SU-DHL-6 (cell line): ENCODE results near the gene KLHL15.

Experiments
- H2AFZ ChIP-seq: fragments of 200-600 bp; sonication (generic); 2 replicates; pipeline ENCODE4 v1.6.1; 2014; ENCODE audit warnings: low read depth, mild to moderate bottlenecking, moderate library complexity, mixed read lengths, antibody characterized with exemption, low read length; ENCODE audit not compliant: severe bottlenecking
- H3F3A ChIP-seq: fragments of 200-600 bp; shearing (Covaris generic); 2 replicates; pipeline ENCODE4 v1.6.0; 2016; ENCODE audit warnings: antibody characterized with exemption, mild to moderate bottlenecking; ENCODE audit not compliant: insufficient read depth
- H3K27ac ChIP-seq: fragments of 200-600 bp; sonication (generic); 2 replicates; pipeline ENCODE4 v1.5.1; 2016; ENCODE audit warnings: low read depth, mild to moderate bottlenecking, low read length, moderate library complexity, mixed read lengths
- H3K27me3 ChIP-seq: fragments of 200-600 bp; sonication (generic), shearing (Covaris generic); 2 replicates; pipeline ENCODE4 v1.6.0; 2014; ENCODE audit warnings: mild to moderate bottlenecking, low read length
- H3K36me3 ChIP-seq: fragments of 200-600 bp; sonication (generic); 2 replicates; pipeline ENCODE4 v1.6.1; 2014; ENCODE audit warnings: mild to moderate bottlenecking, low read length, mixed read lengths
- H3K4me2 ChIP-seq: fragments of 300-600, 200-600 bp; shearing (Covaris generic), sonication (generic); 2 replicates; pipeline ENCODE4 v1.6.0; 2014; ENCODE audit warnings: low read length, low read depth, mild to moderate bottlenecking; ENCODE audit not compliant: poor library complexity, severe bottlenecking
- H3K4me3 ChIP-seq: fragments of 200-600 bp; sonication (generic); 2 replicates; pipeline ENCODE4 v1.5.1; 2014; ENCODE audit warnings: antibody characterized with exemption, low read length, mild to moderate bottlenecking, mixed read lengths; ENCODE audit not compliant: insufficient read depth, poor library complexity, severe bottlenecking
- H3K79me2 ChIP-seq: fragments of 200-600 bp; sonication (generic); 2 replicates; pipeline ENCODE4 v1.6.1; 2014; ENCODE audit warnings: mild to moderate bottlenecking, low read length, moderate library complexity; ENCODE audit not compliant: insufficient read depth
- H3K9ac ChIP-seq: fragments of 200-600 bp; sonication (generic); 2 replicates; pipeline ENCODE4 v1.7.0; 2014; ENCODE audit warnings: mild to moderate bottlenecking, low read length
- H3K9me2 ChIP-seq: fragments of 200-600 bp; sonication (generic); replicated peaks from 2 replicates; pipeline ENCODE4 v1.6.1; 2014; ENCODE audit warnings: low read length; ENCODE audit not compliant: insufficient read depth
- H3K9me3 ChIP-seq: fragments of 200-600 bp; sonication (generic); 2 replicates; pipeline ENCODE4 v1.6.1; 2014; ENCODE audit warnings: low read length, mixed read lengths; ENCODE audit not compliant: insufficient read depth
- H4K20me1 ChIP-seq: fragments of 200-600 bp; sonication (generic); 2 replicates; pipeline ENCODE4 v1.6.1; 2014; ENCODE audit warnings: low read depth, mild to moderate bottlenecking, antibody characterized with exemption, low read length, moderate library complexity, mixed read lengths
- CTCF ChIP-seq: fragments of 200-600 bp; sonication (generic); IDR thresholded peaks from one replicate; pipeline ENCODE4 v1.5.1; 2017; ENCODE audit warnings: antibody characterized with exemption, mild to moderate bottlenecking, low read length, moderate library complexity; ENCODE audit not compliant: insufficient read depth, poor library complexity, severe bottlenecking
- EZH2phosphoT487 ChIP-seq: fragments of 200-600 bp; sonication (generic), shearing (Covaris generic); conservative IDR thresholded peaks from 2 replicates; pipeline ENCODE4 v1.6.1; 2018; ENCODE audit warnings: mild to moderate bottlenecking, antibody characterized with exemption, low read length, moderate library complexity, mixed read lengths

Gene KLHL15

GRCh38 chrX:23990455-23990854 is 36.5 kb downstream of the KLHL15 start:
- TF ChIP-seq EZH2phosphoT487, result no peak
- no peak for TF ChIP-seq CTCF
- Histone ChIP-seq H3K27me3 (no peaks in the 10 kb centered on the region), H3K79me2 (peaks cover 23% of the 10 kb centered on the region), H3K36me3 (peaks cover 6% of the 10 kb centered on the region; the same call in 1 of the 2 replicates), H3K4me2 (no peak overlapping the region), H2AFZ (no peak overlapping the region), H3F3A (no peaks in the 10 kb centered on the region), H3K9me2 (no peaks in the 10 kb centered on the region), H4K20me1 (no peaks in the 10 kb centered on the region), H3K27ac (no peak overlapping the region), H3K9me3 (no peaks in the 10 kb centered on the region), H3K4me3 (no peak overlapping the region), H3K9ac (no peak overlapping the region)

GRCh38 chrX:23989689-23990088 is 37.3 kb downstream of the KLHL15 start:
- H3K36me3 ChIP-seq, result peaks cover 6% of the 10 kb centered on the region; the same call in 1 of the 2 replicates
- peaks cover 26% of the 10 kb centered on the region for H3K79me2 ChIP-seq
- TF ChIP-seq CTCF (no peak), EZH2phosphoT487 (no peak)
- no peaks in the 10 kb centered on the region for H3K9me2 ChIP-seq
- H3F3A ChIP-seq, result no peaks in the 10 kb centered on the region
- H3K9ac ChIP-seq, result no peak overlapping the region
- no peaks in the 10 kb centered on the region for H3K9me3 ChIP-seq
- no peaks in the 10 kb centered on the region for H4K20me1 ChIP-seq
- no peak overlapping the region for H3K4me3 ChIP-seq
- no peak overlapping the region for H3K27ac ChIP-seq
- no peak overlapping the region for H2AFZ ChIP-seq
- H3K27me3 ChIP-seq, result no peaks in the 10 kb centered on the region
- no peak overlapping the region for H3K4me2 ChIP-seq

GRCh38 chrX:23982891-23983290 is 44.1 kb downstream of the KLHL15 start:
- no peak for TF ChIP-seq CTCF
- no peak for TF ChIP-seq EZH2phosphoT487
- no peaks in the 10 kb centered on the region for H3K9me3 ChIP-seq
- no peak overlapping the region for H3K4me2 ChIP-seq
- H3F3A ChIP-seq, result no peaks in the 10 kb centered on the region
- H3K79me2 ChIP-seq, result peaks cover 14% of the 10 kb centered on the region; the same call in 1 of the 2 replicates
- H3K36me3 ChIP-seq, result peaks cover 5% of the 10 kb centered on the region; the same call in 1 of the 2 replicates
- H3K9me2 ChIP-seq, result no peaks in the 10 kb centered on the region
- no peak overlapping the region for H3K4me3 ChIP-seq
- no peak overlapping the region for H2AFZ ChIP-seq
- no peak overlapping the region for H3K9ac ChIP-seq
- H4K20me1 ChIP-seq, result no peaks in the 10 kb centered on the region
- no peak overlapping the region for H3K27ac ChIP-seq
- no peaks in the 10 kb centered on the region for H3K27me3 ChIP-seq
